Measurements from ENCODE around the gene WDR76. TPM values are rescaled to one million over a fixed set of nuclear protein-coding genes. Genes with fewer than 3 reads are reported as not detected.
A peak's percentile ranks its signal among the peaks of the same experiment; 100 is the strongest.

The WDR76 gene
- total RNA-seq, 6 experiments from 2014 or later: 0.46 to 5.5 (median 1.1) TPM

DNA sequence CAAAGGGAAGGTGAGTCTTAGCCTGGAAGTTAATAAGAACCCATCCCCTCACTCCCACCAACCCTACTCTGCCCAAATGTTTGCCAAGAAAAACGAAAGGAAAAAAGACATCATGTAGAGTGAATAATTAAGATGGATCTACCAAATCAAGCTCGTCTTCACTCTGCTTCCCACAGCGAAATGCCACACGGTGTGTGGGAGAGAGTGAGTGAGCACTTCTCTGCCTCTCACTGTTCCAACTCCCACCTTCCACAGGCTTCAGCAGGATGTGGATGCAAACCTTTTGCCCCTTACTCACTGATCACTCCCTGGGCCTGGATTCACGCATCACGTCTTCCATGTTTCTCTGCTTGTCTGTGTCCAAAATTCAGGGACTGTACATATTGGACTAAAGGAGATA lies 85.4 kb downstream of the WDR76 start:
- H3K27me3 ChIP-seq: no peaks in the 10 kb centered on the region
- no peaks in the 10 kb centered on the region for H3K4me1 ChIP-seq
- no peak for DNase-seq
- H3K27ac ChIP-seq: no peak overlapping the region
- H3K4me3 ChIP-seq: no peak overlapping the region
- H3K9me3 ChIP-seq: no peaks in the 10 kb centered on the region
- 79% methylated on average over 6 of the region's 6 CpGs for WGBS (ENCODE audit: insufficient coverage, low coverage, low lambda C conversion rate, missing lambda C conversion rate)
- no peaks in the 10 kb centered on the region for H3K36me3 ChIP-seq
- ATAC-seq: no peak
- no peak for TF ChIP-seq POLR2A (IDR thresholded peaks at IDR 0.05)
- TF ChIP-seq, protein P1, sequence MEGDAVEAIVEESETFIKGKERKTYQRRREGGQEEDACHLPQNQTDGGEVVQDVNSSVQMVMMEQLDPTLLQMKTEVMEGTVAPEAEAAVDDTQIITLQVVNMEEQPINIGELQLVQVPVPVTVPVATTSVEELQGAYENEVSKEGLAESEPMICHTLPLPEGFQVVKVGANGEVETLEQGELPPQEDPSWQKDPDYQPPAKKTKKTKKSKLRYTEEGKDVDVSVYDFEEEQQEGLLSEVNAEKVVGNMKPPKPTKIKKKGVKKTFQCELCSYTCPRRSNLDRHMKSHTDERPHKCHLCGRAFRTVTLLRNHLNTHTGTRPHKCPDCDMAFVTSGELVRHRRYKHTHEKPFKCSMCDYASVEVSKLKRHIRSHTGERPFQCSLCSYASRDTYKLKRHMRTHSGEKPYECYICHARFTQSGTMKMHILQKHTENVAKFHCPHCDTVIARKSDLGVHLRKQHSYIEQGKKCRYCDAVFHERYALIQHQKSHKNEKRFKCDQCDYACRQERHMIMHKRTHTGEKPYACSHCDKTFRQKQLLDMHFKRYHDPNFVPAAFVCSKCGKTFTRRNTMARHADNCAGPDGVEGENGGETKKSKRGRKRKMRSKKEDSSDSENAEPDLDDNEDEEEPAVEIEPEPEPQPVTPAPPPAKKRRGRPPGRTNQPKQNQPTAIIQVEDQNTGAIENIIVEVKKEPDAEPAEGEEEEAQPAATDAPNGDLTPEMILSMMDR (IDR thresholded peaks at IDR 0.05): no peak
- intact Hi-C loops (cut with DNase I): no loop called here

DNA sequence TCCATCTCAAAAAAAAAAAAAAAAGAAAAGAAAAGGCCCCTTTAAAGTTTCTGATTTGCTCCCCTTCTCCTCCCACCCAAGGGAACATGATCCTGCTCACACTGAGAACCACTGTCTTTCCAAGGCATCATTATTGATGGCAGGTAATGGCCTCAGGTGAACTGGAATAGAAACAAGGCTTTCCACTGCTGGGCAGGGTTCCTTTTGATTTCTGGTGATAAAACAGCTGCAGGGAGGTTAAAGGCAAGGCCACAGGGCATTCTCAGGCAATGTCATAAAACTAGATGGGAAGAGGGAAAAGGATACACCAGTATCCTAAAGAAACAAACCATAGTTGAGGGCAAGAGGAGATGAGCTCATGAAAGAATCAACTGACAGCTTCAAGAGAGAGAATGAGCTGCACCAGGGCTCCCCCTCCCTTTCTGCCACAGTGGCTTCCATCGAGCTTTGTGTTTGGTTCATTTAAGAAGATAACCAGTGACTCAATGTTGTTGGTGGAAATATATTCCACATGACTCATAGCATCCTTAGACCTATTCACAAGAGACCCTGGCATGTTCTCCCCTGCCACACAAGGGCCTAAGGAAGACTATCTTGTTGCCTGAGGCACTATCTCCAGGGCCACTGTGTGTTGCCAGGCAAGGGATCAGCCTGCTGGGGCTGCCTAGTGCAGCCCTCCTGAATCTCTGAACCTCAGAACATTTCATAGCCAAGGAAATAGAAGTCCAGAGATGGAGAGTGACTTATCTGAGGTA lies 86.4 kb downstream of the WDR76 start:
- WGBS (ENCODE audit: insufficient coverage, low coverage, low lambda C conversion rate, missing lambda C conversion rate): 40% methylated on average over 1 of the region's 1 CpG
- intact Hi-C loops (cut with DNase I): no loop called here
- ATAC-seq (peak in 2 of 4 donors; percentile 19 to 29), DNase-seq (no peak)
- H3K4me1 ChIP-seq: no peaks in the 10 kb centered on the region
- H3K27me3 ChIP-seq: no peaks in the 10 kb centered on the region
- no peak overlapping the region for H3K4me3 ChIP-seq
- H3K27ac ChIP-seq: no peak overlapping the region
- no peaks in the 10 kb centered on the region for H3K9me3 ChIP-seq
- TF ChIP-seq POLR2A (IDR thresholded peaks at IDR 0.05): no peak
- TF ChIP-seq, protein P1 (IDR thresholded peaks at IDR 0.05): no peak
- H3K36me3 ChIP-seq: no peaks in the 10 kb centered on the region

DNA sequence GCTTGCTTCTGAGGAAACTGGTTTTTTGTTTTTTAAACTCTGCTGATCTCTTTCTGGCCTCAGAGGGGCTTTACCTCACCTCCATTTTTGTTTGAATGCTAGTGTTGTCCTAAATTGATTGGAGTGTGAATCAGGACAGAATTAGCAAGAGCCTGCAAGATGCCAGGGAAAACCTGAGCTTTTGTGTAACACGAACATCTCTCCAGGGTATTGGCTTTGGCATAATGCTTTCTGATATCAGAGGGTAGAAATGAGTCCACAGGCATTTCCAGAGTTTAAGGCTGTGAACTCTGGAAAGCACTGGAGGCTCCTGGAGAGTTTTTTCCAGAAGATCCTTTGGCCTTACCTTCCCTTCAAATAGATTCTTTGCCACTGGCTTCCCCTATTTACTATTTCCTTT lies 87.1 kb downstream of the WDR76 start:
- H3K27ac ChIP-seq: no peak overlapping the region
- intact Hi-C loops (cut with DNase I): no loop called here
- no peaks in the 10 kb centered on the region for H3K36me3 ChIP-seq
- no peaks in the 10 kb centered on the region for H3K9me3 ChIP-seq
- H3K4me1 ChIP-seq: no peaks in the 10 kb centered on the region
- no peak overlapping the region for H3K4me3 ChIP-seq
- ATAC-seq (no peak), DNase-seq (no peak)
- TF ChIP-seq, protein P1 (IDR thresholded peaks at IDR 0.05): no peak
- no peak for TF ChIP-seq POLR2A (IDR thresholded peaks at IDR 0.05)
- 43% methylated on average over 1 of the region's 1 CpG for WGBS (ENCODE audit: insufficient coverage, low coverage, low lambda C conversion rate, missing lambda C conversion rate)
- H3K27me3 ChIP-seq: no peaks in the 10 kb centered on the region

DNA sequence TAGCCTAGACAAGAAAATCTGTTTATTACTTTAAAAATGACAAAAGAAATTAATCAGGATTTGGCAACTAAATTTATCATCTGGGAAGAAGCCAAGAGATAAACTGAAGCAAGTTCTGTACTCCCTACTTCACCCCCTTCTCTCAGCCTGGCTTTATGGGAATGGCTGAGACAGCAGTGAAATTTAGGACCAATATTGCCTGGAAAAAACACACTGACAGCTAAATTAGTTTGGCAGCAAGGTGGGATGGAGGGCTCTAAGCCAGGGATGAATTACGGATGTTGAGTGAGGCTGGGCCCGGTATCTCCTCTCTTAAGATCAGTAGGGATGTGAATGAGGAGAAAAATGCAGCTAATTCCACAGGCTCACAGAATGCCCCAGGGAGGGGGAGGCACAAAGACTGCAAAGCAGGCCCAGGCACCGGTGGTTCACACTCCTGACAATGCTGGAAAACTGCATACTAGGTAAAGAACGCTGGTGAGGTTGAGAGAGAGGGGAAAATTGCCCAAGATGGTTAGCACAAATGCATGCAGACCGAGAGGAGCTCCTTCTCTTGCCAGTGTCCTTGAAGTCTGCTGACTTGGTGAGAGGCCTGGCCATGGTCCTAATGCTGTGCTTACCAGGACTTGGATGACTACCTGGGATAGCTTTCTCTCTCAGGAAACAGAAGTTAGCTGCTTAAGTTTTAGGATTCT lies 89.0 kb downstream of the WDR76 start:
- 67% methylated on average over 5 of the region's 5 CpGs for WGBS (ENCODE audit: insufficient coverage, low coverage, low lambda C conversion rate, missing lambda C conversion rate)
- intact Hi-C loops (cut with DNase I): no loop called here
- TF ChIP-seq POLR2A (IDR thresholded peaks at IDR 0.05): no peak
- TF ChIP-seq, protein P1 (IDR thresholded peaks at IDR 0.05): no peak
- Histone ChIP-seq H3K4me3 (no peak overlapping the region), H3K4me1 (no peaks in the 10 kb centered on the region), H3K27me3 (no peaks in the 10 kb centered on the region), H3K9me3 (no peaks in the 10 kb centered on the region), H3K27ac (no peak overlapping the region), H3K36me3 (no peaks in the 10 kb centered on the region)
- DNase-seq (no peak), ATAC-seq (no peak)
